HL-60/S4 treated with phorbol 12-myristate 13-acetate at 8.2 ng/mL for 4 days and 3 days (cell line): ENCODE measurements around the gene PI4KA.

Experiments used
- in situ Hi-C: fragments of 300-500 bp; cut with MboI; formaldehyde crosslinking; loops from 2 replicates; pipeline ENCODE4 v1.15.0; 2022; ENCODE audit warnings: low sequenced_read_pairs

PI4KA gene

DNA sequence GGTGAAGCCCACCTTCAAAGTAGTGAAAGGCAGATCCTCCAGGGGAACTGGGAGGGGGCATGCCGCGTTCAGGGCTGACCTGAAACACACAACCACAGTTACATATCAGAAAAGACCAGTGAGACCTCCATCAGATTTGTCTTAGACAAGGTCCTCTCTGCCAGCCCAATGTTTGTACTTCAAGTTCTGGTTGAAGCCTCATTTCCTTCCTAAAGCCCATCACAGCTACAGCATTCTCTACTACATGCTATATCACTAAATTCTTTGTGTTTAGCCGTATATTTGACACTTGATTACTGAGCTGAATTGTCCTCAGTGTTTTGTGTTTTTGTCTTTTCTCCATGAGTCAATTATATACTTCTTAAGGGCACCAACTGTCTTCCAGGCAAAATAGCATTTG, 40.1 kb downstream of the PI4KA start:
- in situ Hi-C loops, result no loop called here

DNA sequence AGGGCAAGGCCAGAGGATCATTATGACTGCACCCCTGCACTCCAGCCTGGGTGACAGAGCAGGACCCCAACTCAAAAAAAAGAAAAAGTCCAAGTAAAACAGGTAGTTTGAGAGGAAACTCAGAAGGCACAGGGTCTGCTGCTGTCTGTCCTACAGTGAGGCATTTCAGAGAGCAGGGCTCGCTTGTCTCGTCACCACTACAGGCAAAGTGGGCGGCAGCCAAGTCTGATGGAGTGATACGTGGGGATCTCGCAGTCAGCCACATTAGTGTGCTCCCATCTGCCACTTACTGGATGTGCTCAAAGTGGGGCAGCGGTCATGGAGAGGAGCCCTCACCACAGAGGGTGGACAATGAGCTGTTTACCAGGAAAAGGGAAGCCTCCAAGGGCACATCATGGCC, 42.1 kb downstream of the PI4KA start:
- in situ Hi-C loops, result no loop called here

DNA sequence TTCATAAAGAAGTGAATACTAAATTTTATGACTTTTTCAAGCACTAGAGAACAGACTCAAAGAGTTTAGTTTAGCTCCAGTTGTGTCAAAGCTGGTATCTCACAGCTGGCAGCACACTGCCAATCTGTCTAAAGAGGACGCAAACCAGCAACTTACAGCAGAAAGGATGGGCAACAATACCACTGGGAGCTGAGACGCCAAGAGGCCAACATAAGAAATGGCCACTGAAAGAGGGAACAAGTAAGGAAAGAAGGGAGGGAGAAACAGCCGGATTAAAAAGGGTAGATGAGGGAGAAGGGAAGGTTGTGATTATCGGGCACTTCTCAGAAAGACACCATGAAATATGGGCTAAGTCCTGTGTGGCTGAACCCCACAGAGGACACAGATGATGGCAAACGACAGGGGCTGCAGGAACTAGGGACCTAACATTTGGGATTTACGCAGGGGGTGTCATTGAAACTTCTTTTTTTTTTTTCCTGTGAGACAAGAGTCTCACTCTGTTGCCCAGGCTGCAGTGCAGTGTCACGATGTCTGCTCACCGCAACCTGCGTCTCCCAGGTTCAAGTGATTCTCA, 43.0 kb downstream of the PI4KA start:
- in situ Hi-C loops, result no loop called here

DNA sequence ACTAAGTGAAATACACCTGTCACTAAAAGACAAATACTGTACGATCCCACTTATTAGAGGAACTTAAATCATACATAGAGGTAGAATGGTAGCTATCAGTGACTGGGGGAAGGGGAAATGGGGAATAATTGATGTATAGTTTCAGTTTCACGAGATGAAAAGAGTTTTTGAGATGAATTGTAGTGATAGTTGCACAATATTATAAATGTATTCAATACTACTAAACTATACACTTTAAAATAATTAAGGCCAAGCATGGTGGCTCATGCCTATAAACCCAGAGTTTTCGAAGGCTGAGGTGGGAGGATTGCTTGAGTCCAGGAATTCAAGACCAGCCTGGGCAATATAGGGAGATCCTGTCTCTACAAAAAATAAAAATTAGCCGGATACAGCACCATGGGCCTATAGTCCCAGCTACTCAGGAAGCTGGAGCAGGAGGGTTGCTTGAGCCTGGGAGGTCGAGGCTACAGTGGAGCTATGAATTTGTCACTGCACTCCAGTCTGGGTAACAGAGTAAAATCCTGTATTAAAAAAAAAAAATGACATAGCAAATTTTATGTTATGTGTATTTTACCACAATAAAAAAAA, 44.3 kb downstream of the PI4KA start:
- in situ Hi-C loops, result no loop called here

DNA sequence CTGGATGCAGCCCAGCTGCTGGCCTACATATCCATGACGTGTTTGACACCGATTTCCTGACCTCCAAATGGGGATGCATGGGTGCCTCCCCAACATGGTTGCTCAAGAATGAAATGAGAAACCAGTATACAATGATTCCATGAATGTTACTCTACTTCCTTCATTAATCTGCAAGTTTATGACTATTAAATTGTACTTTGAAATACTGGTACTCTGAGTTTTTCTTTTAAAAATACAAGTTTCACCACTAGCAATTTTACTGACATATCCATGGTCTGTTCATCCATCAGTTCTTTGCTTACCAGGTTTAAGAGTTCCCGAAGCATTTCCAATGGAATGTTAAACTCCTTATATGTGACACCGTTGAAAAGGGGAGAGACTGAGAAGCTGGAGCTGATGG, 45.6 kb downstream of the PI4KA start:
- in situ Hi-C loops, result no loop called here

DNA sequence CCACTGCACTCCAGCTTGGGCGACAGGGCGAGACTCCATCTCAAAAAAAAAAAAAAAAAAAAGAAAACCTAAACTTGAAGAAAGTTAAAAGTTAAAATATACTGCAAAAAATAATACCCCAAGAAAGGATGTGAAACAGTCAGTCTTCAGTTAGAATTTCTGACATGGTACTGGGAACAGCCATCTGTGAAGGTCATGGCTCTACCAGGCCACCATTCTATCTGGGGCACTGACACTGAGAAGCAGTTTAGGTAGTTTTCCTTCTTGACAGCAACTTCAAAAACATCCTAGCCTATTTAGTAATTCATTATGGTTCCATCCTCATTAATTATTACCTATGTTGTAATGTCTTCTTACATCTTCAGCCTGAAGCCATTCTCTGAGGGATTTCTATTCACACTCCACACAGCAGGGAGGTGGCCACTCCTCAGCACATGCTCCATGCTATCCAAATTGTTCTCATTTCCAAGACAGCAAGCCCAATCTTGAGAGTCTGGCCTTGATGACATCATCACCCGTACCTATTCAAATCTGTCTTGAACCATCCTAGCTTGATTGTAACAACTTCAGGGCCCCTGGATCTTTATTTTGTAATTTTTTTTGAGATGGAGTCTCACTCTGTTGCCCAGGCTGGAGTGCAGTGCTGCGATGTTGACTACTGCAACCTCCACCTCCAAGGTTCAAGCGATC, 46.5 kb downstream of the PI4KA start:
- in situ Hi-C loops, result no loop called here

DNA sequence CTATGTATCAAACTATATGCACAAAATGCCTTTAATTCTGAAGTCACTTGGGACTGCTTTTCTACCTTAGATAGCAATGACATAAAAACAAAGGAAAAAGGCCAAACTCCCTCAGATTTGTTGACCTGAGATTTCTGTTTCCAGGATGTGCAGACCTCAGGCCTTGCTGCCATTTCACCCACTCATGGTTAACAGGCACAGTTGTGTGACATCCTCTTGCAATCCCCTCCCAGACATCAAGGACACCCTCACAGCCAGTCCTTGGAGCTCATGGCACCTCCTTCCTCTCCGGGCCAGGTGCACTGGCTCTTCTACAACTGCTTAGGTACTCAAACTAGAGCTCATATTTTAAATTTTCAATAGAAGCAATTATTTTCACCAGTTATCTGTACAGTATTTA, 47.4 kb downstream of the PI4KA start:
- in situ Hi-C loops, result no loop called here

DNA sequence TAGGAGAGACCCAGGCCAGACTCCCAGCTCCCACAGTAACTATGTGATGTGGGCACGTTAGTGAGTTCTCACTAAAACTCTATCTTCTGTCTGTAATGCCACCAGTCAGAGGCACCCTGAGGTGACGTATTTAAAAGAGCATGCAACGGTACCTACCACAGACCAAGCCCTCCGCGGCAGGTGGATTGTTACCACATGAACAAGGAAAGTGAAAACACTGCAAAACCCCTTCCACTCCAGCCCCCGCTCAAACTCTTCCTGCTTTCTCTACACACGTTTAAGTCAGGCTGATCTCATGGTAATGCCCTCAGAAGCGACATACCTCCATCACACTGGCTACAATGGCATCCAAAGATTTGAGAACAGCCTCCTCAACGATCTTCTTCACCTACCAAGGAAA, 48.0 kb downstream of the PI4KA start:
- in situ Hi-C loops, result no loop called here

DNA sequence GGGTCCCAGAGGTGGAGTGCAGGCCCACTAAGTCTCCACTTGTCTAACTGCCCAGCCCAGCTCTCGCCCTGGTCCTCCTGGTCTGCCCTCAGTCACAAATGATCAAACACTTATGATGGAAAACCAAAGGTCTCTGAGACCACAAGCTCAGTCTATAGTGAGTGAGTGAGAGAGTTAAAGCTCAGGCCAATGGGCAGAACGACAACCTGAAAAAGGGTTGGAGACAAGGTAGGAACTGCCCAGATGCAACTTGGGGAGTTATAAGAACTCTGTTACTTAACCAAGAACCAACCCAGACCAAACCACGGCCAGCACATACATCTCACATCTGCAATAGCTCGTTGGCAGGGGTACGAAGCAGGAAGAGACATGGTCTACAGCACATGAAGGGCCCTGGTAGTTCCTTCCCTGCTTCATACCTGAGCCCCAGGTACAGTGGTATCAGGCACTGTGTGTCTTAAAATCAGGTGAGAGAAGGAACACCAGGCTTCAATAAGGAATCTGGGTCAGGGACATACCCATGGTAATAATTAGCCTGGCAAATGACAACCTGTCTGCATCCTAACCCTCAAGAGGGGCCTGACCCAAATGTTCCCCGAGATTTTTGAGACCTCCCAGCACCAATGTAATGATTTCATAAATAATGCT, 48.9 kb downstream of the PI4KA start:
- in situ Hi-C loops, result no loop called here

DNA sequence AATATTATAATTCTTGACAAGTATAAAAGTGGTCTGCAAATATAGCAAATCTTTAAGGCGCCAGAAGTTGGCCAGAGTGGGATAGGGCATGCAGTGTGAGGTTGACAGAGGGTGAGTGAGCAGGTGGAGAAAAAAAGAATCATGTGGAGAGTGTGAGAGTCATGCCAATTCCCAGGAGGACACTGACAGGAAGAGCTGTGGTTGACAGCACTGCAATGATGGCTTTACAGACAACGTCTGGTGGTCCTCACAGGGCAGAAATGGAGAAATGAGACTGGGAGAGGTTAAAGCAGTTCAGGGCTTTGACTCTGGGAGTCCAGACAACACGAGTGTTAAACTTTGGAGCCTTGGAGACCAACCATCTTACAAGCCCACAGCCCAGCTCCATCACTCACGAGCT, 49.8 kb downstream of the PI4KA start:
- in situ Hi-C loops, result no loop called here

DNA sequence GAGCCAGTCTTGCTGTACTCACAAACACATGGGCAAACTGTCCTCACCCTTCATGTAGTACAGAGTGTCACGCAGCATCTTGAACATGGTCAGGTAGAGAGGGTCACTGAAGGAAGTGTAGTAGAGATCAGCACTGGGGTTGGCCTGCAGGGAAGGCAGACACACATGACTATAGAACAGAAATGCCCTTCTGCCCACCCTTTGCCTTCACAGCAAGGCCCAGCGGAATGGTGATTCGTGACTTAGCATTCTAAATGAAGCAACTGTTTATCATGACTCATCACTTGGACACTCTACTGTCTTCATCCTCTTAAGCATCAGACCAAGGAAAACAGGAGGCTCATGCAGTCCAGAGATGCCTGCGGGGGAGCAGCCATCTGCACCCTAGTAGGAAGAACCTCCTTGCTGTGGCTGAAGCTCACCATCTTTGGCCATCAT, 51.3 kb downstream of the PI4KA start:
- in situ Hi-C loops, result no loop called here

DNA sequence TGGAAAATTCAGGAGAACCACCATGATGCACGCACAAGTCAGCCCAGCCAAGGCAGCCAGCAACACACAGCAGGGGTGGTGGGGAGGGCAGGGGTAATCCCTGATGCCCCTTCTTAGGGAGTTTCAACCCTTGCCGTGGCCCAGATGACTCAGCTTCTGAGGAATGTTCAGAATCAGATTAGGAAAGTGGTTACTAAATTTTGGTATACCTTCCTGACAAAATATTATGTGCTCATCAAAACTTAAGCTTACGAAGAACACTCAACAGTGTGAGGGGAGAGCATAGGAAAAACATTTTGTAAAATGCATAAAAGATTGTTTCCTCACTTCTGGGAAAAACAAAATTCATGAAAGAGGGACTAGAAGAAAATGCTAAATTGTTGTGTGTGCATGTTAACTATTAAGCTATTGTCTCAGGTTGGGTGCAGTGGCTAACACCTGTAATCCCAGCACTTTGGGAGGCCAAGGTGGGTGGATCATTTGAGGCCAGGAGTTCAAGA, 52.6 kb downstream of the PI4KA start:
- in situ Hi-C loops, result no loop called here

DNA sequence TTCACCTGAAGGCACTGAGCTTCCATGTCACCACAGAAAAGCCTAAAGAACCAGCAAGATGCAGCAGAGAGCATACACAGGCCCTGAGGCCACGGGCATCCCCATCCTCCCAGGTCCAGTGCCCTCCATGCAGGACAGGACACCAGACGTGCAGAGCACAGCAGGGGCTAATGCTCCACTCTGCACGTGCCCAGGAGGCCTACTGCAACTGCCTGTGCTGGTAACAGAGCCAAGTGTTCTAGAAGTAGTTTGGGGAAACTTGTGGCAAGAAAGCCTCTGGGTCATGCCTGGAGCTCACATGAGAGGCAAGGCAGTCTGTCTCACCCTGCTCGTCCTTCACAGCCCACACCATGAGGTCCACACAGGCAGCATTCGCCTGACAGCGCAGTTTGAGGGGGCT, 54.0 kb downstream of the PI4KA start:
- in situ Hi-C loops, result no loop called here

DNA sequence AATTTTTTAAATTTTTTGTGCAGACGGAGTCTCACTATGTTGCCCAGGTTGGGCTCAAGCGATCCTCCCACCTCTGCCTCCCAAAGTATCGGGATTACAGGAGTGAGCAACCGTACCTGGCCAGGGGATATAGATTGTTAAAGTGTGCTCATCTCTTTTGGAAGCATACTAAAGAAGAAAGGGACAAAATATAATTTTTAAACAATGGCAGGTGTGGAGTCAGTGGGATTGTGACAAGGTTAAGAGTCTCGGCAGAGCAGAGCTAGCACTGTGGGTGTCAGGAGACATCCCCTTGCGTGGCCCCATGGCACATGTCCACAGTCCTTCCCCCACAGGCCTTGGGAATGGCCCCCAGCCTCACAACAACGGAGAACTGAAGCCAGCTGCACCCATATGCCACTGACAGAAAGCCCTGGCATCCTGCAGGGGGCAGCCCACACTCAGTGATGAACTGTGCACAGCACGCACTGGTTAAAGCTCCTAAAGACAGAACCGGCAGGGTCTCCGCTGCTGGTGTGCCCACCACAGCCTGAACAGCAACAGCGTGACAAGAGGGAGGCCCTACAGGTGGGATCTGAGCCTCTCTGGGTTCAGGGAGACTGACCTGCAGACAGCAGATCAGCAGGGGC, 54.8 kb downstream of the PI4KA start:
- in situ Hi-C loops, result no loop called here

DNA sequence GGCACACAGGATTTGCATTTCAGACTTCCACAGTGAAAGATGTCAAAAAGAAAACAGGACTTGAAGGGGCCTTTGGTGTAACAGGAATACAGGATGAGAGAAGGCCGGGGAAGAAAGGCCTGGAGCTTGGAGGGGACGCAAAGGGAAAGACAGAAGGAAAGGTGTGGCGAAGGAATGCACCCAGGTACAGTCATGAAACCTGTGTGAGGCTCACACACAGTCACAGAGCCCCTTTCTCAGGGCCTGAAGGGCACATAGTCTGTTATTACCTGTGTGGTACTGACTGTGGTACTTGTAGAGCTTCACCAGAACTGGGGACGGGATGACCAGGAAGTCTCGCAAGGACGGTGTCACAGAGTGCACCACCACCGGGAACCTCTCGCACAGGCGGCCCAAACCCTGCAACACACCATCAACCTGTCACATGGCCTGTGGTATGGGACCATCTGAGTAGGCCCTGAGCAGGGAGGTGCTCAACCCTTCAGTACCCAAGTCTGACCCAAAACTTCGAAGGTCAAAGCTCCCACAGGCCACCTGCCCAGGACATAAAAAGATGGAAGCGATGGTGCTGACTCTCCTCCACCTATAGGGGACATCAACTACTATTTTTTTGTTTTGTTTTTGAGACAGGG, 55.6 kb downstream of the PI4KA start:
- in situ Hi-C loops, result no loop called here

DNA sequence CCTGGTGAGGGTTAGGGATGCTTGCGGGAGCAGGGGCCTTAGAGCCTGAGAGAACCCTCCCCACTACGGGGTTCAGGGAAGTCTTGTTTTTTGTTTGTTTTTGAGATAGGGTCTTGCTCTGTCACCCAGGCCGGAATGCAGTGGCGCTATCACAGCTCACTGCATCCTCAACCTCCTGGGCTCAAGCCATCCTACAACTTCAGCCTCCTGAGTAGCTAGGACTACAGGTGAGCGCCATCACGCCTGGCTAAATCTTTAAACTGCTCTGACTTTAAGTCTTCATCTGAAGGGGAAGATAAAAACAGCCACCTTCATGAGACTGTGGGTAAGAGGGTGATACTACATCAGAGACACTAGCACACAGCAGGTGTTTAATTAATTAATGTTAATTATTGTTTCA, 56.2 kb downstream of the PI4KA start:
- in situ Hi-C loops, result no loop called here

DNA sequence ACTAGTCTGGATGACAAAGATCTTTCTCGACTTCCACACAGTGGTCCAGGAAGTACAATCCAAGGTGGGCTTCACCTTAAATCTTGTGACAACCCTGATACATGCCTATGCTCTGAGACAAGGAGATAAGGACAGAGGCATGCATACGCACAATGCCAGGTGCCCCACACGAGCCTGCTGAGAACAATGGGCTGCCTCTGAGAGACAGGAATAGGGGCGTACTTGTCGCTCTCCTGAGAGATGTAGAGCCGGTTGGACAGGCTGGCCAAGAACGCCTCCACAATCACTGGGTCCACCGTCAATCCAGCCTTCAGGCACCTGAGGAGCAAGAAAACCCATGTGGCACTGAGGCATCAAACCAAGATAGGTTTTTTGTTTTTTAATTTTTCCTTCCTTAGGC, 59.2 kb downstream of the PI4KA start:
- in situ Hi-C loops, result no loop called here

DNA sequence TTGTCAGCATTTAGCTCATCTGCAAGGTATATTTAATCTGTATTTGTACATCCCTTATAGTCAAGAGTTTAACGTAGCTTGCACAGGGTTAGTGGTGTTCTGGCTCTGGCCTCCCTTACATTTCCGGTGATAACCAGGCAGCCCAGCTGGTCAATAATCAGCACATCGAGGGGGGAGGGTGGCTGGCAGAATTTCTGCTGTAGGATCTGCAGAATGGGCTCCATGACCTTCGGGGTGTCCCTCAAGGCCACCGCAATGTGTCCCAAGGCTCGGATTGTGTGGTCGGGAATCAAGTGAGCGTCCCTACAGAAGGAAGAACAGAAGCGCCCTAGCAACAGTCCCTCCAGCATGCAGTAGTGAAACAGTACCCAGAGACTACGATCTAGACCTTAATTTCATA, 59.6 kb downstream of the PI4KA start:
- in situ Hi-C loops, result no loop called here

DNA sequence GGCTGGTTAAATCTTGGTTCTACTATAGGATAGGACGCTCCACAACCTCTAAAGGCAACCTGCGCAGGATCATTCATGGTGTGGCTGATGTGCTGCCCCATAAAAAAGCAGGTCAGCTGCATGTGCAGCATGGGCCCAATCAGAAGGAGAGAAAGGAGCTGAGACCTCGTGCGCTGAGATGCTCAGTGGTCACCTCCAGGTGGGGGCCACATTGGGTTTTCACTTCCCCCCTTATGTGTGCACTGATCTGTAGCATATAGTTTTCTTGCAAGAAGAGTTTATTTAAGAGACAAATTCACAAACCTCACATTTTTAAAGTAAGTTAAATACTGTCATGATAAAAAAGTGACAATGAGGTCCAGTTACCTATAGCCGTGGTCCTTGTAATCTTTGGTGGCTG, 60.4 kb downstream of the PI4KA start:
- in situ Hi-C loops, result no loop called here

DNA sequence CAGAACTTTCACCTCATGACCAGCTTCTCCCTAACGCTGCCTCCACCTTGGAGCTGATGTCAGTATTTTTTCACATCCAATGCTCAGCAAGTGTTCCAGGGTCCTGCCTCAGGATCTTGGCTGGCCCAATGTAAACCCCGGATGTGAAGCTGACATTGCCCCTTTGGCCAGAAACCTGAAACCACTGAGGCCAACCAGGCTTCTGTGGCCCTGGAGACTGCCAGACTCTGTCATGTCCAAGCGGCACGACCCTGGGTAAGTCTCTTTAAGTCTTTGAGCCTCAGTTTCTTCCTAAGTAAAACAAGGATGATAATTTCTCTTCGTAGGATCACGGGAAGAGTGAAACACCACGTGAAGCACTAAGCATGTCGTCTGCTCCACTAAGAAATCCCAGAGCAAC, 61.9 kb downstream of the PI4KA start:
- in situ Hi-C loops, result no loop called here
